HepG2 (cell line): ENCODE measurements around the gene SAMD4A. TPM values are rescaled to one million over a fixed set of nuclear protein-coding genes. Genes with fewer than 3 reads are reported as not detected.

Source experiments
- ATAC-seq: fragments of 200-7000 bp; cut with Tn5 transposase; 3 replicates; pipeline ENCODE4 v1.9.1; 2020; ENCODE audit warnings: mild to moderate bottlenecking, moderate library complexity
- BruUV-seq: library from RNA; stranded (reverse); fragments of 400-500 nt; replicated peaks from 2 replicates; lab custom pipeline; 2021; lab: Mats Ljungman, UMichigan
- CTCF ChIA-PET: fragments of 300-600 bp; formaldehyde crosslinking; extraction: SDS; loops from one replicate; lab custom pipeline; 2021; ENCODE audit warnings: low total read pairs, inconsistent platforms, low intra/inter-chr PET ratio; lab: Yijun Ruan, JAX
- POLR2A ChIA-PET: fragments of 350-600 bp; sonication (Branson Sonifier 250); formaldehyde crosslinking; loops from one replicate; lab custom pipeline; 2020; ENCODE audit warnings: antibody characterized with exemption, inconsistent platforms; lab: Yijun Ruan, JAX
- DNase-seq: peaks from one replicate; pipeline ENCODE4 v3.0.0-alpha.2; 2015; ENCODE audit warnings: low spot score
- FAIRE-seq: peaks from 3 replicates; lab custom pipeline; 2011; peaks lifted over from hg19 to GRCh38; lab: Jason Lieb, UNC
- H2AFZ ChIP-seq: one replicate; pipeline ENCODE4 v1.6.1; 2011; ENCODE audit warnings: low read length, inconsistent platforms
- H3K27ac ChIP-seq: fragments of 300-600 bp; 3 replicates; pipeline ENCODE4 v1.8.0; 2011; ENCODE audit warnings: mixed run types, mild to moderate bottlenecking, mixed read lengths, low read length, inconsistent platforms; ENCODE audit not compliant: insufficient read depth; ENCODE audit errors: extremely low read length
- H3K27me3 ChIP-seq, 2 experiments: fragments of 200-600 bp in 1 of 2; 2 replicates in 1 of 2; 3 replicates in 1 of 2; pipeline versions ENCODE4 v1.6.0 to v1.8.0; 2011; ENCODE audit warnings: low read length in 2 of 2, mild to moderate bottlenecking in 2 of 2, moderate library complexity in 2 of 2, inconsistent platforms in 1 of 2; ENCODE audit not compliant: insufficient read depth in 2 of 2, control insufficient read depth in 1 of 2
- H3K36me3 ChIP-seq, 2 experiments: fragments of 200-600 bp in 1 of 2; replicated peaks in 1 of 2; 2 replicates in 1 of 2; 3 replicates in 1 of 2; pipeline versions ENCODE4 v1.5.1 to v1.8.0; 2011; ENCODE audit warnings: low read length in 2 of 2, inconsistent platforms in 1 of 2; ENCODE audit not compliant: insufficient read depth in 2 of 2, control insufficient read depth in 1 of 2
- H3K4me1 ChIP-seq: 2 replicates; pipeline ENCODE4 v1.5.1; 2012; ENCODE audit warnings: low read length, inconsistent platforms; ENCODE audit not compliant: insufficient read depth
- H3K4me2 ChIP-seq: 2 replicates; pipeline ENCODE4 v1.6.0; 2011; ENCODE audit warnings: low read depth, low read length, inconsistent platforms
- H3K4me3 ChIP-seq, 3 experiments: fragments of 200-600 bp in 1 of 3; sonication (generic), shearing (Covaris generic) in 1 of 3; replicated peaks in 1 of 3; 2 replicates each; pipeline ENCODE4 v1.5.1; 2011 to 2016; ENCODE audit warnings: low read length in 3 of 3, inconsistent platforms in 2 of 3, low read depth in 2 of 3, mild to moderate bottlenecking in 2 of 3, control low read depth in 1 of 3, mixed read lengths in 1 of 3; ENCODE audit not compliant: insufficient read depth in 1 of 3
- H3K79me2 ChIP-seq: one replicate; pipeline ENCODE4 v1.6.1; 2011; ENCODE audit warnings: low read length, inconsistent platforms; ENCODE audit not compliant: insufficient read depth
- H3K9ac ChIP-seq: 2 replicates; pipeline ENCODE4 v1.6.0; 2011; ENCODE audit warnings: mild to moderate bottlenecking, low read depth, low read length, inconsistent platforms; ENCODE audit not compliant: insufficient read depth
- H3K9me3 ChIP-seq: 2 replicates; pipeline ENCODE4 v1.5.1; 2012; ENCODE audit warnings: mild to moderate bottlenecking, low read length
- H4K20me1 ChIP-seq: 2 replicates; pipeline ENCODE4 v1.6.0; 2011; ENCODE audit warnings: inconsistent platforms, mild to moderate bottlenecking, low read length, moderate library complexity; ENCODE audit not compliant: insufficient read depth
- AGO1 ChIP-seq: fragments of 200-400 bp; formaldehyde crosslinking; IDR thresholded peaks from 2 replicates; pipeline ENCODE4 v1.6.1; 2017; ENCODE audit warnings: mild to moderate bottlenecking, low read depth, low read length, moderate library complexity; ENCODE audit not compliant: poor library complexity, severe bottlenecking
- KLF9 ChIP-seq: IDR thresholded peaks from 2 replicates; pipeline ENCODE4 v1.6.1; 2016; ENCODE audit warnings: low read depth
- NFKBIZ ChIP-seq: IDR thresholded peaks from 2 replicates; pipeline ENCODE4 v1.6.1; 2018; ENCODE audit warnings: missing genetic modification reagents, missing compliant biosample characterization
- NRL ChIP-seq: sonication (generic); formaldehyde crosslinking; IDR thresholded peaks from 2 replicates; pipeline ENCODE4 v1.5.0; 2020; ENCODE audit warnings: missing genetic modification reagents, mild to moderate bottlenecking, moderate library complexity, borderline replicate concordance
- POLR2AphosphoS5 ChIP-seq: IDR thresholded peaks from 2 replicates; pipeline ENCODE4 v1.6.1; 2012; ENCODE audit warnings: low read depth, low read length
- RFX5 ChIP-seq: IDR thresholded peaks from 2 replicates; pipeline ENCODE4 v1.6.1; 2011; ENCODE audit warnings: low read depth, low read length, improper control_type of control experiment
- SCMH1 ChIP-seq: sonication (generic); formaldehyde crosslinking; IDR thresholded peaks from 2 replicates; pipeline ENCODE4 v1.9.0; 2021; ENCODE audit warnings: missing genetic modification reagents, mild to moderate bottlenecking, borderline replicate concordance
- ZMYM2 ChIP-seq: sonication (generic); formaldehyde crosslinking; IDR thresholded peaks from 2 replicates; pipeline ENCODE4 v1.8.0; 2022; ENCODE audit warnings: mild to moderate bottlenecking, missing genetic modification reagents
- ZMYM3 ChIP-seq: sonication (generic); formaldehyde crosslinking; IDR thresholded peaks from 2 replicates; pipeline ENCODE4 v1.5.1; 2020; ENCODE audit warnings: mild to moderate bottlenecking, missing genetic modification reagents
- ZNF124 ChIP-seq: sonication (generic); formaldehyde crosslinking; IDR thresholded peaks from 2 replicates; pipeline ENCODE4 v1.4.0; 2020; ENCODE audit warnings: missing genetic modification reagents
- ZNF552 ChIP-seq: sonication (generic); formaldehyde crosslinking; IDR thresholded peaks from 2 replicates; pipeline ENCODE4 v1.9.0; 2022; ENCODE audit warnings: missing genetic modification reagents, mild to moderate bottlenecking, borderline replicate concordance
- ZNF577 ChIP-seq: sonication (generic); formaldehyde crosslinking; IDR thresholded peaks from 2 replicates; pipeline ENCODE4 v1.4.0; 2020; ENCODE audit warnings: mild to moderate bottlenecking, low read depth, missing genetic modification reagents, borderline replicate concordance
- ZNF737 ChIP-seq: sonication (generic); formaldehyde crosslinking; IDR thresholded peaks from 2 replicates; pipeline ENCODE4 v1.5.0; 2020; ENCODE audit warnings: missing genetic modification reagents, mild to moderate bottlenecking, borderline replicate concordance
- ZSCAN25 ChIP-seq: sonication (generic); formaldehyde crosslinking; IDR thresholded peaks from 2 replicates; pipeline ENCODE4 v1.8.0; 2022; ENCODE audit warnings: mild to moderate bottlenecking, missing genetic modification reagents
- WGBS: methylation state at CpG from one replicate; pipeline ENCODE4 v1.1.6; 2017; ENCODE audit warnings: low lambda C conversion rate; 5-methylcytosine and 5-hydroxymethylcytosine counted together
- in situ Hi-C: cut with HindIII; loops from 2 replicates; pipeline ENCODE4 v1.10.0; 2017; ENCODE audit warnings: low pct_unique_long_range_greater_than_20kb; ENCODE audit not compliant: extremely low pct_ligation_motif_present
- intact Hi-C: fragments of 100-400 bp; cut with micrococcal nuclease; formaldehyde crosslinking; loops from one replicate; pipeline ENCODE4 v1.10.0; 2022; ENCODE audit not compliant: unreplicated experiment
- polyA plus RNA-seq, 8 experiments: library from polyadenylated mRNA; depleted of rRNA in 3 of 8; stranded (reverse) in 7 of 8; unstranded in 1 of 8; fragments of >200 nt; fragmentation: Illumina TruSeq in 4 of 8; extraction: Trizol in 4 of 8; gene quantifications; 2 replicates each; pipeline versions ENCODE4 v1.2.1 to v1.2.3, GENCODE V29; 2011 to 2016; ENCODE audit warnings: low read depth in 4 of 8, missing spikeins in 1 of 8, mixed read lengths in 1 of 8; ENCODE audit not compliant: insufficient read depth in 1 of 8
- total RNA-seq, 5 experiments: library from RNA; depleted of rRNA; stranded (reverse); fragments of >200 nt; fragmentation: Illumina TruSeq; extraction: Trizol; gene quantifications; 2 replicates each; pipeline ENCODE4 v1.2.3, GENCODE V29; 2016; ENCODE audit warnings: low read depth in 1 of 5
- TF ChIP-seq, protein P1 (sequence below): sonication (generic); formaldehyde crosslinking; IDR thresholded peaks from 2 replicates; pipeline ENCODE4 v1.5.1; 2020; ENCODE audit warnings: mild to moderate bottlenecking, missing genetic modification reagents
- TF ChIP-seq, protein P2 (sequence below): sonication (generic); formaldehyde crosslinking; conservative IDR thresholded peaks from 2 replicates; pipeline ENCODE4 v1.8.0; 2022; ENCODE audit warnings: mild to moderate bottlenecking, moderate library complexity, missing genetic modification reagents

SAMD4A gene
- total and polyA plus RNA-seq, 2 of the 13 experiments (the other 11 are each of a cell fraction or from before 2014, with no cell fraction given), result 11.8 to 13.0 TPM

DNA sequence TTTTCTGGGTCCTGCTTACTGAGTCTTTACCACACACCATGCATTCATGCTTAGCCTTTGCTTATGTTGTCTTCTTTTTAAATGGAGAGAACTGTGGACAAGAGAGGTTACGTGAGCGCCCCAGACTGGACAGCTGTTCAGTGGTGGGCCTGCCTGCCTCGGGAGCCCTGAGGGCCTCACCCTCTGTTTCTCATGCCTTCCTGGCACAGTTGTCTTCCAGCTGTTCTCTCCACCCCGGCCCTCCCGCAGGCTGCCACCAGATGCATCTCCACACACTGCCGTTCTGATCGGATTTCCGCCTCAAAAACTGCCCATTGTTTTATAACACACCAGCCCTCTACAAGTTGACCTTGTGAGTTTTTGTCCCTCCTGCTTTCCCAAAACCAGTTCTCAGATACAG is 100.8 kb downstream of the SAMD4A start (continued):
- no peak for TF ChIP-seq ZSCAN25 (CRISPR knock-in tag)

DNA sequence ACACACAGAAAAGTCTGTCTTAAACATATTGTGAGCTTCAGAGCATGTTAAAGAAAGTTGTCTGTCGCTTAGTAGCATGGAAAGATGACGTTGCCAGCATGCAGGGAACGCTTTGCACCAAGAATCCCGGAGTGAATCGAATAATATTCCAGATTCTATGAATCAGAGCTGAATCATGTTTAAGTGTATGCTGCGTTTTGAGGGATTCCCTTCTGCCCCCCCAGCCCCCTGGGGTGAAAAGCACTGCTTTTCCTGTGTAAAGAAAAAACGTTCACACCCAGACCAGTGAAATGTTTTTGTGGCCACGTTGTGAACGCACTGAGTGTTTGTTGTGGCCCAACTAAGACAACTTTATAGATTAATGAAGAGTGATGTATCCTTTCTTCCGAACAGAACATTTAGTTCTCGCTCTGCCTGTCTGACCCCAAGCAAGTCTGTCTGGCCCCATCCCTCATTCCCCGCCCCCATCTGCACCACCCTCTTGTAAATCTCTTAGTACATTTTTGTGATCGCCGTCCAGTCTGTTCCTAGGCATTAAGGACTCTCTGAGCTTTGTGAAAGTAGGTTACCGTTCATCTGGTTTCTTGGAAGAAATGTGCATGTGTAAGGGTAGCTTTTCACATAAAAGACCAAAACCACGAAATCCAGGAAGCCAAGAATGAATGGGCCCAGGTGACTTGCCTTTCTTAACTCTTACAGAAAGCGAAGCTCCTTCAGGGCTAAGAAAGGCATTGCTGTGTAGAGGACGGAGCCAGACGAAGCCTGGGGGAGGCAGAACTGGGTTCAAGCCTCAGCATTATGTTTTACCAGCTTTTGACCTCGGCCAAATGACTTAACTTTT is 103.0 kb downstream of the SAMD4A start:
- peaks cover 14% of the 10 kb centered on the region for H3K79me2 ChIP-seq
- no peak overlapping the region for H3K9ac ChIP-seq
- ATAC-seq (no peak), FAIRE-seq (no peak), DNase-seq (no peak)
- TF ChIP-seq, protein P1, sequence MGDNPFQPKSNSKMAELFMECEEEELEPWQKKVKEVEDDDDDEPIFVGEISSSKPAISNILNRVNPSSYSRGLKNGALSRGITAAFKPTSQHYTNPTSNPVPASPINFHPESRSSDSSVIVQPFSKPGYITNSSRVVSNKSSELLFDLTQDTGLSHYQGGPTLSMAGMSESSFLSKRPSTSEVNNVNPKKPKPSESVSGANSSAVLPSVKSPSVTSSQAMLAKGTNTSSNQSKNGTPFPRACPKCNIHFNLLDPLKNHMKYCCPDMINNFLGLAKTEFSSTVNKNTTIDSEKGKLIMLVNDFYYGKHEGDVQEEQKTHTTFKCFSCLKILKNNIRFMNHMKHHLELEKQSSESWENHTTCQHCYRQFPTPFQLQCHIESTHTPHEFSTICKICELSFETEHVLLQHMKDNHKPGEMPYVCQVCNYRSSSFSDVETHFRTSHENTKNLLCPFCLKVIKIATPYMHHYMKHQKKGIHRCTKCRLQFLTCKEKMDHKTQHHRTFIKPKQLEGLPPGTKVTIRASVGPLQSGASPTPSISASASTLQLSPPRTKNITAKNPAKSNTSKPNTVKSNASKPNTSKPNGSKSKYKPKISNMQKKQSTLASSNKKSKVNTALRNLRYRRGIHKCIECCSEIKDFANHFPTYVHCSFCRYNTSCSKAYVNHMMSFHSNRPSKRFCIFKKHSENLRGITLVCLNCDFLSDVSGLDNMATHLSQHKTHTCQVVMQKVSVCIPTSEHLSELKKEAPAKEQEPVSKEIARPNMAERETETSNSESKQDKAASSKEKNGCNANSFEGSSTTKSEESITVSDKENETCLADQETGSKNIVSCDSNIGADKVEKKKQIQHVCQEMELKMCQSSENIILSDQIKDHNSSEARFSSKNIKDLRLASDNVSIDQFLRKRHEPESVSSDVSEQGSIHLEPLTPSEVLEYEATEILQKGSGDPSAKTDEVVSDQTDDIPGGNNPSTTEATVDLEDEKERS, result no peak
- no peak for TF ChIP-seq ZMYM3
- TF ChIP-seq ZNF577 (CRISPR knock-in tag), result no peak
- no peak for TF ChIP-seq ZNF124 (CRISPR knock-in tag)
- TF ChIP-seq, protein P2, sequence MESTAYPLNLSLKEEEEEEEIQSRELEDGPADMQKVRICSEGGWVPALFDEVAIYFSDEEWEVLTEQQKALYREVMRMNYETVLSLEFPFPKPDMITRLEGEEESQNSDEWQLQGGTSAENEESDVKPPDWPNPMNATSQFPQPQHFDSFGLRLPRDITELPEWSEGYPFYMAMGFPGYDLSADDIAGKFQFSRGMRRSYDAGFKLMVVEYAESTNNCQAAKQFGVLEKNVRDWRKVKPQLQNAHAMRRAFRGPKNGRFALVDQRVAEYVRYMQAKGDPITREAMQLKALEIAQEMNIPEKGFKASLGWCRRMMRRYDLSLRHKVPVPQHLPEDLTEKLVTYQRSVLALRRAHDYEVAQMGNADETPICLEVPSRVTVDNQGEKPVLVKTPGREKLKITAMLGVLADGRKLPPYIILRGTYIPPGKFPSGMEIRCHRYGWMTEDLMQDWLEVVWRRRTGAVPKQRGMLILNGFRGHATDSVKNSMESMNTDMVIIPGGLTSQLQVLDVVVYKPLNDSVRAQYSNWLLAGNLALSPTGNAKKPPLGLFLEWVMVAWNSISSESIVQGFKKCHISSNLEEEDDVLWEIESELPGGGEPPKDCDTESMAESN (CRISPR knock-in tag), result no peak
- TF ChIP-seq RFX5, result no peak
- no peak for TF ChIP-seq SCMH1 (CRISPR knock-in tag)
- no peak for TF ChIP-seq POLR2AphosphoS5
- TF ChIP-seq ZMYM2 (CRISPR knock-in tag), result no peak
- TF ChIP-seq KLF9, result no peak
- no peak for TF ChIP-seq AGO1
- no peak for TF ChIP-seq NRL (CRISPR knock-in tag)
- no peak for TF ChIP-seq ZNF737 (CRISPR knock-in tag)
- no peak for TF ChIP-seq ZNF552 (CRISPR knock-in tag)
- TF ChIP-seq NFKBIZ, result no peak
- no TSS peak for BruUV-seq
- intact Hi-C loops (no loop called here), in situ Hi-C loops (no loop called here)
- no peaks in the 10 kb centered on the region for H3K9me3 ChIP-seq
- no peak overlapping the region for H2AFZ ChIP-seq
- WGBS, result 92% methylated on average over 20 of the region's 20 CpGs
- H3K4me1 ChIP-seq, result peaks cover 54% of the 10 kb centered on the region
- POLR2A ChIA-PET, result interaction anchor here (0.6 kb wide), 1 partner anchor 104 kb away, joined by 3 read pairs; no protein-coding TSS in a partner anchor
- H3K27ac ChIP-seq, result no peak overlapping the region
- H3K27me3 ChIP-seq, result no peaks in the 10 kb centered on the region
- peaks cover 0 to 9% of the 10 kb centered on the region in 2 experiments; a peak in 2 of 5 replicates for H3K36me3 ChIP-seq
- H4K20me1 ChIP-seq, result peaks cover 7% of the 10 kb centered on the region
- H3K4me3 ChIP-seq, result no peak overlapping the region
- H3K4me2 ChIP-seq, result no peak overlapping the region
- CTCF ChIA-PET, result no interaction called here
